Fibroblast of lung (primary cell): ENCODE results near the gene RPL28.

Source experiments
- CTCF ChIP-seq, 2 donors: IDR thresholded peaks in 1 of 2; conservative IDR thresholded peaks in 1 of 2; 1 replicate in 1 of 2; 2 replicates in 1 of 2; pipeline ENCODE4 v1.5.1; 2011 to 2012; ENCODE audit warnings: low read length in 2 of 2, control low read depth in 1 of 2, inconsistent platforms in 1 of 2, low read depth in 1 of 2, mild to moderate bottlenecking in 1 of 2
- EZH2 ChIP-seq: IDR thresholded peaks from 2 replicates; pipeline ENCODE4 v1.5.1; 2012; ENCODE audit warnings: low read length, control low read depth, mild to moderate bottlenecking; ENCODE audit errors: missing control alignments

GRCh38 chr19:55400281-55401087, 14.8 kb downstream of the RPL28 start:
- TF ChIP-seq CTCF (conservative IDR thresholded peaks at IDR 0.05 in 1 of 2, IDR thresholded peaks at IDR 0.05 in 1 of 2; ENCODE audit: low read depth in 1 of 2, low read length in 2 of 2) (no peak), EZH2 (no peak)
